Endothelial cell of umbilical vein (primary cell): ENCODE results near the gene MAP3K4. TPM values are rescaled to one million over a fixed set of nuclear protein-coding genes. Genes with fewer than 3 reads are reported as not detected.

Experiments
- BruUV-seq: library from RNA; stranded (reverse); fragments of 400-500 nt; replicated peaks from 2 replicates; lab custom pipeline; 2021; lab: Mats Ljungman, UMichigan
- CTCF ChIA-PET: fragments of 300-600, 350-600 bp; sonication (Branson Sonifier 250); formaldehyde crosslinking; loops from one replicate; lab custom pipeline; 2021; ENCODE audit warnings: antibody characterized with exemption, inconsistent platforms; lab: Charles Lee
- POLR2A ChIA-PET: fragments of 300-600, 350-600 bp; sonication (Branson Sonifier 250); formaldehyde crosslinking; loops from one replicate; lab custom pipeline; 2021; ENCODE audit warnings: antibody characterized with exemption, inconsistent platforms; lab: Charles Lee
- DNase-seq: peaks from one replicate; pipeline ENCODE4 v3.0.0-alpha.2; 2011; ENCODE audit warnings: low read depth, low spot score
- FAIRE-seq: peaks from 2 replicates; lab custom pipeline; 2011; peaks lifted over from hg19 to GRCh38; lab: Jason Lieb, UNC
- H2AFZ ChIP-seq: 2 replicates; pipeline ENCODE4 v1.6.0; 2012; ENCODE audit warnings: low read depth, low read length, control low read depth, inconsistent platforms
- H3K27ac ChIP-seq: 2 replicates; pipeline ENCODE4 v1.5.1; 2011; ENCODE audit warnings: low read depth, mild to moderate bottlenecking, control low read depth, low read length, moderate library complexity; ENCODE audit not compliant: insufficient read depth
- H3K27me3 ChIP-seq, 2 experiments: 2 replicates each; pipeline versions ENCODE4 v1.6.0 to v1.6.1; 2011; ENCODE audit warnings: low read length in 2 of 2, mixed read lengths in 1 of 2; ENCODE audit not compliant: control insufficient read depth in 2 of 2, insufficient read depth in 2 of 2
- H3K36me3 ChIP-seq, 2 experiments: 2 replicates in 1 of 2; 3 replicates in 1 of 2; pipeline ENCODE4 v1.5.1; 2011; ENCODE audit warnings: low read length in 2 of 2, mild to moderate bottlenecking in 1 of 2, moderate library complexity in 1 of 2; ENCODE audit not compliant: control insufficient read depth in 2 of 2, insufficient read depth in 2 of 2; ENCODE audit errors: extremely low read depth in 1 of 2
- H3K4me1 ChIP-seq: 3 replicates; pipeline ENCODE4 v1.5.1; 2011; ENCODE audit warnings: mild to moderate bottlenecking, low read length; ENCODE audit not compliant: control insufficient read depth, insufficient read depth; ENCODE audit errors: extremely low read depth
- H3K4me2 ChIP-seq: 2 replicates; pipeline ENCODE4 v1.6.1; 2011; ENCODE audit warnings: low read length, control low read depth, mixed read lengths; ENCODE audit not compliant: insufficient read depth
- H3K4me3 ChIP-seq, 3 experiments: fragments of 200-600 bp in 1 of 3; sonication (generic), shearing (Covaris generic) in 1 of 3; replicated peaks in 1 of 3; 2 replicates each; pipeline ENCODE4 v1.5.1; 2011 to 2016; ENCODE audit warnings: control low read depth in 3 of 3, low read length in 3 of 3, mild to moderate bottlenecking in 2 of 3, inconsistent platforms in 1 of 3, low read depth in 1 of 3, moderate library complexity in 1 of 3; ENCODE audit not compliant: insufficient read depth in 1 of 3
- H3K79me2 ChIP-seq: 2 replicates; pipeline ENCODE4 v1.6.0; 2012; ENCODE audit warnings: low read length, inconsistent platforms; ENCODE audit not compliant: control insufficient read depth, insufficient read depth
- H3K9ac ChIP-seq: replicated peaks from 2 replicates; pipeline ENCODE3; 2011; ENCODE audit warnings: low read length, control low read depth; ENCODE audit not compliant: insufficient read depth; ENCODE audit errors: extremely low read depth
- H3K9me1 ChIP-seq: replicated peaks from 3 replicates; pipeline ENCODE4 v1.6.0; 2011; ENCODE audit warnings: mild to moderate bottlenecking, low read length; ENCODE audit not compliant: control insufficient read depth, insufficient read depth; ENCODE audit errors: extremely low read depth
- H3K9me3 ChIP-seq: replicated peaks from 2 replicates; pipeline ENCODE4 v1.5.1; 2012; ENCODE audit warnings: low read length, inconsistent platforms; ENCODE audit not compliant: control insufficient read depth, insufficient read depth
- H4K20me1 ChIP-seq: replicated peaks from 2 replicates; pipeline ENCODE3; 2011; ENCODE audit warnings: mild to moderate bottlenecking, low read length; ENCODE audit not compliant: control insufficient read depth, insufficient read depth; ENCODE audit errors: extremely low read depth
- EZH2 ChIP-seq: IDR thresholded peaks from 2 replicates; pipeline ENCODE4 v1.6.1; 2012; ENCODE audit warnings: borderline replicate concordance, low read depth, mild to moderate bottlenecking, moderate library complexity, low read length, inconsistent platforms; ENCODE audit not compliant: severe bottlenecking
- GATA2 ChIP-seq: IDR thresholded peaks from 2 replicates; pipeline ENCODE4 v1.7.0; 2011; ENCODE audit warnings: low read depth, mild to moderate bottlenecking, moderate library complexity, mixed read lengths, low read length; ENCODE audit not compliant: insufficient read length, insufficient read depth
- POLR2AphosphoS5 ChIP-seq: IDR thresholded peaks from 2 replicates; pipeline ENCODE4 v1.6.1; 2012; ENCODE audit warnings: low read depth, mild to moderate bottlenecking, control low read depth, low read length, moderate library complexity; ENCODE audit not compliant: insufficient read depth
- dilution Hi-C: fragments of 300-500 bp; cut with MboI; formaldehyde crosslinking; loops from one replicate; pipeline ENCODE4 v1.15.0; 2019; ENCODE audit warnings: low sequenced_read_pairs; ENCODE audit not compliant: extremely low pct_ligation_motif_present
- intact Hi-C: fragments of 100-400 bp; cut with micrococcal nuclease; formaldehyde crosslinking; loops from one replicate; pipeline ENCODE4 v1.10.0; 2022
- polyA plus RNA-seq, 4 experiments: library from polyadenylated mRNA; depleted of rRNA in 3 of 4; stranded (reverse) in 3 of 4; unstranded in 1 of 4; fragments of >200 nt; gene quantifications; 2 replicates each; pipeline versions ENCODE4 v1.2.1 to v1.2.3, GENCODE V29; 2011 to 2012; ENCODE audit warnings: missing spikeins in 1 of 4
- total RNA-seq: library from RNA; stranded (reverse); gene quantifications from 2 replicates; pipeline ENCODE4 v1.2.3, GENCODE V29; 2021
- TF ChIP-seq, protein P1 (sequence below), 2 donors: IDR thresholded peaks; 1 replicate in 1 of 2; 2 replicates in 1 of 2; pipeline ENCODE4 v1.5.1; 2011; ENCODE audit warnings: low read length in 2 of 2, mild to moderate bottlenecking in 2 of 2, moderate library complexity in 2 of 2, control low read depth in 1 of 2, inconsistent platforms in 1 of 2, low read depth in 1 of 2; ENCODE audit not compliant: insufficient read depth in 1 of 2; ENCODE audit errors: extremely low read depth in 1 of 2
- TF ChIP-seq, protein P2 (sequence below): IDR thresholded peaks from 2 replicates; pipeline ENCODE4 v1.6.1; 2011; ENCODE audit not compliant: insufficient read depth, insufficient read length

MAP3K4 gene
- total and polyA plus RNA-seq, 2 donors (not counting 3 experiments of a cell fraction or from before 2014, with no cell fraction given), result 10.8 to 42.3 TPM

DNA sequence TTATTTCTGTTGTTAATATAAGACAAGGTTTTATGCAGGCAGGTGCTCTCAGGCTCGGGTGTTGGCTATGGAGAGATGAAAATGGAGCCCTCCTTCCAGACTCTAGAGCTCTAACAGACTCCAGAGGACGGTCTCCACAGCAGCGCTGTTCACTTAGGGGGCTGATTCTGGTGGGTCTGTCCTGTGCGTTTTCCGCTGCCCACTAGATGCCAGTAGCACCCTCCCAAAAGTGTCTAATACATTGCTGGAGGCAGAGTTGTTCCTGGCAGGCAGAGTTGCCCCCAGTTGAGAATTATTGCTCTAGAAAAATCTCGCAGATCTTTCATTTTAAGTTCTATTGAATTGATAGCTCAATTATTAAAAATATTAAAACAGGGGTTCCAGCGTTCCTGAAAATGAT lies 109.9 kb downstream of the MAP3K4 start:
- POLR2A ChIA-PET, result no interaction called here
- Histone ChIP-seq H3K27ac (no peak overlapping the region), H3K36me3 (peaks cover 6 to 8% of the 10 kb centered on the region in 2 experiments), H3K9me3 (no peaks in the 10 kb centered on the region), H3K79me2 (no peaks in the 10 kb centered on the region), H2AFZ (no peak overlapping the region), H3K9me1 (no peaks in the 10 kb centered on the region), H3K4me3 (no peak overlapping the region), H3K27me3 (no peaks in the 10 kb centered on the region), H3K4me1 (no peaks in the 10 kb centered on the region), H3K4me2 (no peak overlapping the region), H4K20me1 (no peaks in the 10 kb centered on the region), H3K9ac (no peak overlapping the region)
- DNase-seq (no peak), FAIRE-seq (no peak)
- BruUV-seq, result no TSS peak
- CTCF ChIA-PET, result interaction anchor here (1.4 to 3.4 kb wide), 4 partner anchors 171 to 272 kb away, joined by 5 to 41 read pairs (median 16); partner anchors contain the start of gene AGPAT4
- TF ChIP-seq EZH2, result no peak
- TF ChIP-seq, protein P1, sequence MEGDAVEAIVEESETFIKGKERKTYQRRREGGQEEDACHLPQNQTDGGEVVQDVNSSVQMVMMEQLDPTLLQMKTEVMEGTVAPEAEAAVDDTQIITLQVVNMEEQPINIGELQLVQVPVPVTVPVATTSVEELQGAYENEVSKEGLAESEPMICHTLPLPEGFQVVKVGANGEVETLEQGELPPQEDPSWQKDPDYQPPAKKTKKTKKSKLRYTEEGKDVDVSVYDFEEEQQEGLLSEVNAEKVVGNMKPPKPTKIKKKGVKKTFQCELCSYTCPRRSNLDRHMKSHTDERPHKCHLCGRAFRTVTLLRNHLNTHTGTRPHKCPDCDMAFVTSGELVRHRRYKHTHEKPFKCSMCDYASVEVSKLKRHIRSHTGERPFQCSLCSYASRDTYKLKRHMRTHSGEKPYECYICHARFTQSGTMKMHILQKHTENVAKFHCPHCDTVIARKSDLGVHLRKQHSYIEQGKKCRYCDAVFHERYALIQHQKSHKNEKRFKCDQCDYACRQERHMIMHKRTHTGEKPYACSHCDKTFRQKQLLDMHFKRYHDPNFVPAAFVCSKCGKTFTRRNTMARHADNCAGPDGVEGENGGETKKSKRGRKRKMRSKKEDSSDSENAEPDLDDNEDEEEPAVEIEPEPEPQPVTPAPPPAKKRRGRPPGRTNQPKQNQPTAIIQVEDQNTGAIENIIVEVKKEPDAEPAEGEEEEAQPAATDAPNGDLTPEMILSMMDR (IDR thresholded peaks at IDR 0.05; ENCODE audit: extremely low read depth in 1 of 2, insufficient read depth in 1 of 2, low read depth in 1 of 2, low read length in 2 of 2), result peak; percentile 8 to 26
- dilution Hi-C loops (no loop called here), intact Hi-C loops (loop anchor here (1.0 kb wide), 1 partner anchor 270 kb away; no protein-coding TSS in a partner anchor)

- H3K4me2 ChIP-seq, result no peak overlapping the region
- no peak for DNase-seq
- no peaks in the 10 kb centered on the region for H3K9me3 ChIP-seq
- no peaks in the 10 kb centered on the region for H3K4me1 ChIP-seq
- TF ChIP-seq, protein P1 (IDR thresholded peaks at IDR 0.05; ENCODE audit: extremely low read depth in 1 of 2, insufficient read depth in 1 of 2, low read depth in 1 of 2, low read length in 2 of 2), result no peak
- TF ChIP-seq, protein P2, sequence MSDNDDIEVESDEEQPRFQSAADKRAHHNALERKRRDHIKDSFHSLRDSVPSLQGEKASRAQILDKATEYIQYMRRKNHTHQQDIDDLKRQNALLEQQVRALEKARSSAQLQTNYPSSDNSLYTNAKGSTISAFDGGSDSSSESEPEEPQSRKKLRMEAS, result no peak
- no peak for TF ChIP-seq POLR2AphosphoS5
- TF ChIP-seq GATA2, result no peak
- POLR2A ChIA-PET, result interaction anchor here (0.7 kb wide), 1 partner anchor 171 kb away, joined by 3 read pairs; no protein-coding TSS in a partner anchor
- dilution Hi-C loops (no loop called here), intact Hi-C loops (no loop called here)
- no peaks in the 10 kb centered on the region for H3K79me2 ChIP-seq
- no peak overlapping the region for H2AFZ ChIP-seq
- peaks cover 7 to 9% of the 10 kb centered on the region in 2 experiments for H3K36me3 ChIP-seq
- BruUV-seq, result no TSS peak
- no peak for FAIRE-seq
- CTCF ChIA-PET, result interaction anchor here (3.4 kb wide), 1 partner anchor 268 kb away, joined by 41 read pairs; no protein-coding TSS in a partner anchor
- no peak overlapping the region for H3K9ac ChIP-seq
- H4K20me1 ChIP-seq, result no peaks in the 10 kb centered on the region
- H3K27ac ChIP-seq, result no peak overlapping the region
- no peak overlapping the region for H3K4me3 ChIP-seq
- no peaks in the 10 kb centered on the region for H3K27me3 ChIP-seq
- H3K9me1 ChIP-seq, result no peaks in the 10 kb centered on the region
Observed at GRCh38 chr6:161103475-161103874, 111.9 kb downstream of the MAP3K4 start.
